Esophagus muscularis mucosa (tissue), 4 donors: ENCODE results near the gene CNGB1.

Experiments used
- CTCF ChIP-seq, 3 experiments: fragments of 200-600 bp in 2 of 3; fragments of 450-650 bp in 1 of 3; sonication (generic) in 2 of 3; IDR thresholded peaks; one replicate each; pipeline ENCODE4 v1.5.1; 2017 to 2019; ENCODE audit warnings: antibody characterized with exemption in 3 of 3, mild to moderate bottlenecking in 2 of 3, moderate library complexity in 1 of 3
- EP300 ChIP-seq: sonication (generic); formaldehyde crosslinking; IDR thresholded peaks from one replicate; pipeline ENCODE4 v1.6.1; 2017; ENCODE audit warnings: antibody characterized with exemption
- POLR2A ChIP-seq: fragments of 450-650 bp; IDR thresholded peaks from one replicate; pipeline ENCODE4 v1.6.1; 2017; ENCODE audit warnings: antibody characterized with exemption, moderate library complexity, mild to moderate bottlenecking, low read depth
- POLR2AphosphoS5 ChIP-seq, 2 donors: sonication (generic); formaldehyde crosslinking; IDR thresholded peaks; one replicate each; pipeline ENCODE4 v1.6.1; 2017; ENCODE audit warnings: antibody characterized with exemption in 2 of 2

GRCh38 chr16:57915811-57916488 is 55.0 kb downstream of the CNGB1 start:
- TF ChIP-seq POLR2A (no peak), CTCF (IDR thresholded peaks at IDR 0.05) (no peak), POLR2AphosphoS5 (IDR thresholded peaks at IDR 0.05) (no peak), EP300 (no peak)
